K562 (cell line): Measurements from ENCODE around the gene TMEM127. TPM values are rescaled to one million over a fixed set of nuclear protein-coding genes. Genes with fewer than 3 reads are reported as not detected.

Experiments used
- ATAC-seq: fragments of 200-7000 bp; cut with Tn5 transposase; 3 replicates; pipeline ENCODE4 v1.9.1; 2020; ENCODE audit warnings: moderate library complexity
- BruUV-seq: library from RNA; stranded (reverse); fragments of 400-500 nt; replicated peaks from 2 replicates; lab custom pipeline; 2021; lab: Mats Ljungman, UMichigan
- CTCF ChIA-PET: fragments of 300-600 bp; formaldehyde crosslinking; extraction: SDS; loops from one replicate; lab custom pipeline; 2021; ENCODE audit warnings: low intra/inter-chr PET ratio; lab: Yijun Ruan, JAX
- POLR2A ChIA-PET: fragments of 300-600, 350-650 bp; sonication (Branson Sonifier 250); formaldehyde crosslinking; extraction: SDS; loops from one replicate; lab custom pipeline; 2021; ENCODE audit warnings: antibody characterized with exemption, inconsistent platforms; lab: Yijun Ruan, JAX
- DNase-seq, 4 experiments: peaks; one replicate each; pipeline versions ENCODE4 v3.0.0 to v3.0.0-alpha.2; 2011 to 2018; ENCODE audit warnings: low spot score in 3 of 4, mixed read lengths in 3 of 4; ENCODE audit errors: extremely low read depth in 1 of 4
- FAIRE-seq: peaks from 2 replicates; lab custom pipeline; 2011; peaks lifted over from hg19 to GRCh38; lab: Jason Lieb, UNC
- H2AFZ ChIP-seq: 2 replicates; pipeline ENCODE4 v1.6.0; 2011; ENCODE audit warnings: low read depth, low read length, control low read depth, inconsistent platforms
- H3K27ac ChIP-seq: fragments of 200-600 bp; 3 replicates; pipeline ENCODE4 v1.8.0; 2011; ENCODE audit warnings: low read depth, mild to moderate bottlenecking, control low read depth, inconsistent platforms, low read length, moderate library complexity, mixed read lengths; ENCODE audit errors: extremely low read depth
- H3K27me3 ChIP-seq, 2 experiments: fragments of 300-600 bp in 1 of 2; 2 replicates in 1 of 2; 3 replicates in 1 of 2; pipeline versions ENCODE4 v1.6.0 to v1.8.0; 2011; ENCODE audit warnings: inconsistent platforms in 2 of 2, low read length in 2 of 2, mild to moderate bottlenecking in 1 of 2, mixed read lengths in 1 of 2, moderate library complexity in 1 of 2; ENCODE audit not compliant: control insufficient read depth in 2 of 2, insufficient read depth in 2 of 2
- H3K36me3 ChIP-seq: fragments of 300-600 bp; 3 replicates; pipeline ENCODE4 v1.8.0; 2011; ENCODE audit warnings: mild to moderate bottlenecking, low read length, inconsistent platforms; ENCODE audit not compliant: control insufficient read depth, insufficient read depth
- H3K4me1 ChIP-seq, 2 experiments: fragments of 200-600 bp in 1 of 2; replicated peaks in 1 of 2; 2 replicates in 1 of 2; 3 replicates in 1 of 2; pipeline versions ENCODE4 v1.5.1 to v1.8.0; 2011; ENCODE audit warnings: inconsistent platforms in 2 of 2, low read length in 2 of 2, mild to moderate bottlenecking in 1 of 2, mixed read lengths in 1 of 2, moderate library complexity in 1 of 2; ENCODE audit not compliant: control insufficient read depth in 2 of 2, insufficient read depth in 2 of 2
- H3K4me2 ChIP-seq: 2 replicates; pipeline ENCODE4 v1.6.1; 2011; ENCODE audit warnings: low read length, control low read depth, inconsistent platforms, mixed read lengths; ENCODE audit not compliant: insufficient read depth
- H3K4me3 ChIP-seq: fragments of 200-600 bp; sonication (generic), shearing (Covaris generic); 2 replicates; pipeline ENCODE4 v1.5.1; 2016; ENCODE audit warnings: control low read depth, inconsistent platforms
- H3K79me2 ChIP-seq: fragments of 200-600 bp; 3 replicates; pipeline ENCODE4 v1.8.0; 2011; ENCODE audit warnings: low read length, inconsistent platforms; ENCODE audit not compliant: control insufficient read depth, insufficient read depth
- H3K9ac ChIP-seq, 2 experiments: 2 replicates each; pipeline versions ENCODE4 v1.6.0 to v1.6.1; 2011; ENCODE audit warnings: low read depth in 2 of 2, low read length in 2 of 2, control low read depth in 1 of 2, inconsistent platforms in 1 of 2, mild to moderate bottlenecking in 1 of 2, mixed read lengths in 1 of 2; ENCODE audit not compliant: insufficient read depth in 1 of 2
- H3K9me1 ChIP-seq: one replicate; pipeline ENCODE4 v1.6.0; 2011; ENCODE audit warnings: inconsistent platforms, mild to moderate bottlenecking, low read length, moderate library complexity; ENCODE audit not compliant: control insufficient read depth, insufficient read depth
- H3K9me3 ChIP-seq: replicated peaks from 2 replicates; pipeline ENCODE4 v1.5.1; 2011; ENCODE audit warnings: low read depth, low read length, inconsistent platforms; ENCODE audit not compliant: control insufficient read depth, insufficient read depth
- H4K20me1 ChIP-seq: replicated peaks from 2 replicates; pipeline ENCODE4 v1.6.1; 2011; ENCODE audit warnings: low read length, inconsistent platforms, mixed read lengths; ENCODE audit not compliant: control insufficient read depth, insufficient read depth
- DNMT1 ChIP-seq: fragments of 450-650 bp; IDR thresholded peaks from 2 replicates; pipeline ENCODE4 v1.6.1; 2016; ENCODE audit warnings: antibody characterized with exemption, mild to moderate bottlenecking
- MYC ChIP-seq, 2 experiments: fragments of 250-450 bp in 1 of 2; sonication (Bioruptor Pico) in 1 of 2; IDR thresholded peaks; 2 replicates each; pipeline versions ENCODE4 v1.5.1 to v1.6.1; 2012 to 2021; ENCODE audit warnings: low read depth in 2 of 2, borderline replicate concordance in 1 of 2, improper control_type of control experiment in 1 of 2, low read length in 1 of 2, mild to moderate bottlenecking in 1 of 2, moderate library complexity in 1 of 2
- NFIC ChIP-seq: fragments of 450-650 bp; IDR thresholded peaks from 2 replicates; pipeline ENCODE4 v1.6.1; 2017; ENCODE audit warnings: mild to moderate bottlenecking, inconsistent platforms
- RAD21 ChIP-seq, 2 experiments: fragments of 250-450 bp in 1 of 2; fragments of 450-650 bp in 1 of 2; sonication (Bioruptor Pico) in 1 of 2; formaldehyde crosslinking in 1 of 2; IDR thresholded peaks in 1 of 2; conservative IDR thresholded peaks in 1 of 2; 2 replicates each; pipeline versions ENCODE4 v1.4.0 to v1.8.0; 2020 to 2022; ENCODE audit warnings: mild to moderate bottlenecking in 2 of 2, moderate library complexity in 1 of 2
- RB1 ChIP-seq: fragments of 450-650 bp; IDR thresholded peaks from 2 replicates; pipeline ENCODE4 v1.6.1; 2017; ENCODE audit warnings: low read depth, mild to moderate bottlenecking
- RBFOX2 ChIP-seq: fragments of 200-400 bp; formaldehyde crosslinking; IDR thresholded peaks from 2 replicates; pipeline ENCODE4 v1.6.1; 2017; ENCODE audit warnings: low read depth, mild to moderate bottlenecking, low read length, moderate library complexity
- RBM22 ChIP-seq: fragments of 200-400 bp; formaldehyde crosslinking; IDR thresholded peaks from 2 replicates; pipeline ENCODE4 v1.6.1; 2018; ENCODE audit warnings: low read length, low read depth; ENCODE audit not compliant: poor library complexity, severe bottlenecking
- STAT5B ChIP-seq: fragments of 250-450 bp; sonication (Bioruptor Pico); IDR thresholded peaks from 2 replicates; pipeline ENCODE4 v1.8.0; 2021; ENCODE audit warnings: mild to moderate bottlenecking, inconsistent platforms
- TOE1 ChIP-seq, 2 experiments: fragments of 450-650 bp in 1 of 2; sonication (generic) in 1 of 2; formaldehyde crosslinking in 1 of 2; IDR thresholded peaks; 2 replicates each; pipeline versions ENCODE4 v1.7.1 to v1.8.0; 2016 to 2022; ENCODE audit warnings: borderline replicate concordance in 2 of 2, mild to moderate bottlenecking in 2 of 2, antibody characterized with exemption in 1 of 2, inconsistent platforms in 1 of 2, low read depth in 1 of 2, missing genetic modification reagents in 1 of 2, moderate library complexity in 1 of 2
- ZFPM2 ChIP-seq: fragments of 250-450 bp; sonication (Bioruptor Pico); IDR thresholded peaks from 2 replicates; pipeline ENCODE4 v1.5.1; 2022; ENCODE audit warnings: mild to moderate bottlenecking
- ZNF551 ChIP-seq: fragments of 250-450 bp; sonication (Bioruptor Pico); IDR thresholded peaks from 2 replicates; pipeline ENCODE4 v1.5.0; 2021; ENCODE audit warnings: mild to moderate bottlenecking, moderate library complexity
- WGBS: fragments of 100-300 bp; shearing (Covaris generic); methylation state at CpG from one replicate; pipeline ENCODE4 v1.1.6; 2016; ENCODE audit warnings: low coverage, mixed read lengths; ENCODE audit not compliant: insufficient coverage; ENCODE audit errors: missing lambda C conversion rate; 5-methylcytosine and 5-hydroxymethylcytosine counted together
- in situ Hi-C: fragments of 300-500 bp; cut with MboI; formaldehyde crosslinking; loops from 4 replicates; pipeline ENCODE4 v1.15.0; 2018; ENCODE audit warnings: inconsistent platforms, mixed read lengths
- intact Hi-C: fragments of 100-400 bp; cut with micrococcal nuclease; formaldehyde crosslinking; loops from 2 replicates; pipeline ENCODE4 v1.14.2; 2022
- polyA plus RNA-seq, 8 experiments: library from polyadenylated mRNA; depleted of rRNA in 4 of 8; stranded (reverse) in 5 of 8; unstranded in 3 of 8; fragments of >200 nt; fragmentation: Nextera tagmentation in 2 of 8; fragmentation: Illumina TruSeq in 1 of 8; extraction: Ambion mirVana in 2 of 8; extraction: Trizol in 1 of 8; gene quantifications; 2 replicates each; pipeline versions ENCODE4 v1.2.1 to v1.2.3, GENCODE V29; 2011 to 2014; ENCODE audit warnings: inconsistent platforms in 1 of 8, missing spikeins in 1 of 8
- total RNA-seq, 7 experiments: library from RNA; depleted of rRNA in 6 of 7; stranded (reverse); fragments of >200 nt in 6 of 7; fragmentation: Illumina TruSeq in 2 of 7; extraction: Trizol in 2 of 7; gene quantifications; 2 replicates each; pipeline versions ENCODE4 v1.2.1 to v1.2.3, GENCODE V29; 2011 to 2021; ENCODE audit warnings: low replicate concordance in 1 of 7
- TF ChIP-seq, protein P1 (sequence below), 3 experiments: IDR thresholded peaks in 2 of 3; conservative IDR thresholded peaks in 1 of 3; 2 replicates each; pipeline ENCODE4 v1.5.1; 2011 to 2012; ENCODE audit warnings: low read length in 3 of 3, mild to moderate bottlenecking in 3 of 3, control low read depth in 2 of 3, improper control_type of control experiment in 1 of 3, inconsistent platforms in 1 of 3, low read depth in 1 of 3, mixed read lengths in 1 of 3, moderate library complexity in 1 of 3; ENCODE audit not compliant: insufficient read depth in 2 of 3
- TF ChIP-seq, protein P2 (sequence below): conservative IDR thresholded peaks from 2 replicates; pipeline ENCODE4 v1.6.1; 2011; ENCODE audit warnings: low read depth, mild to moderate bottlenecking, low read length; ENCODE audit not compliant: control insufficient read depth

Gene TMEM127
- total and polyA plus RNA-seq, 9 of the 15 experiments (the other 6 are each of a cell fraction or from before 2014, with no cell fraction given): 1.7 to 20.0 (median 9.9) TPM

DNA sequence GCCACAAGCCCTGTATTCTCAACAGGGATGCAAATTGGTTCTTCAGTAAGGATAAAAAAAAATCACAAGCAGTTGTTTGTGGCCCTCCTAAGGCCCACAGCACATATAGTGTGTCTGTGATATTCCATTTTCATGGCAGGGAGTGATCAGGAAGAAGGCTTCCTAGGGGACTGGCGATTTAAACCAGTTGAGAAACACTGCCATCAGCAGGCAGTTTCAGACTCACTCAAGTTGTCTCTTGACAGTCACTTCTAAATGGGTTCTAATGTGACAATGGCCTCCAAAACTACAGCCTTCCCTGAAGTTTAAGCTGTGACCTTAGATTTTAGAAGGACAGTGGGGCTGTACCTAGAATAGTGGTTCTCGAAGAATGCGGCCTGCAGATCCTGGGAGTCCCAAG, 6.2 kb upstream of the TMEM127 start (continued):
- TF ChIP-seq, protein P1, sequence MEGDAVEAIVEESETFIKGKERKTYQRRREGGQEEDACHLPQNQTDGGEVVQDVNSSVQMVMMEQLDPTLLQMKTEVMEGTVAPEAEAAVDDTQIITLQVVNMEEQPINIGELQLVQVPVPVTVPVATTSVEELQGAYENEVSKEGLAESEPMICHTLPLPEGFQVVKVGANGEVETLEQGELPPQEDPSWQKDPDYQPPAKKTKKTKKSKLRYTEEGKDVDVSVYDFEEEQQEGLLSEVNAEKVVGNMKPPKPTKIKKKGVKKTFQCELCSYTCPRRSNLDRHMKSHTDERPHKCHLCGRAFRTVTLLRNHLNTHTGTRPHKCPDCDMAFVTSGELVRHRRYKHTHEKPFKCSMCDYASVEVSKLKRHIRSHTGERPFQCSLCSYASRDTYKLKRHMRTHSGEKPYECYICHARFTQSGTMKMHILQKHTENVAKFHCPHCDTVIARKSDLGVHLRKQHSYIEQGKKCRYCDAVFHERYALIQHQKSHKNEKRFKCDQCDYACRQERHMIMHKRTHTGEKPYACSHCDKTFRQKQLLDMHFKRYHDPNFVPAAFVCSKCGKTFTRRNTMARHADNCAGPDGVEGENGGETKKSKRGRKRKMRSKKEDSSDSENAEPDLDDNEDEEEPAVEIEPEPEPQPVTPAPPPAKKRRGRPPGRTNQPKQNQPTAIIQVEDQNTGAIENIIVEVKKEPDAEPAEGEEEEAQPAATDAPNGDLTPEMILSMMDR (IDR thresholded peaks at IDR 0.05 in 2 of 3, conservative IDR thresholded peaks at IDR 0.05 in 1 of 3; ENCODE audit: insufficient read depth in 2 of 3, low read depth in 1 of 3, low read length in 3 of 3): peak in 1 of 3 experiments; percentile 27; a peak in 1 of 6 replicates
- peak in 1 of 2 experiments; percentile 35; a peak in 2 of 4 replicates for TF ChIP-seq RAD21 (CRISPR knock-in tag; conservative IDR thresholded peaks at IDR 0.05 in 1 of 2, IDR thresholded peaks at IDR 0.05 in 1 of 2)

DNA sequence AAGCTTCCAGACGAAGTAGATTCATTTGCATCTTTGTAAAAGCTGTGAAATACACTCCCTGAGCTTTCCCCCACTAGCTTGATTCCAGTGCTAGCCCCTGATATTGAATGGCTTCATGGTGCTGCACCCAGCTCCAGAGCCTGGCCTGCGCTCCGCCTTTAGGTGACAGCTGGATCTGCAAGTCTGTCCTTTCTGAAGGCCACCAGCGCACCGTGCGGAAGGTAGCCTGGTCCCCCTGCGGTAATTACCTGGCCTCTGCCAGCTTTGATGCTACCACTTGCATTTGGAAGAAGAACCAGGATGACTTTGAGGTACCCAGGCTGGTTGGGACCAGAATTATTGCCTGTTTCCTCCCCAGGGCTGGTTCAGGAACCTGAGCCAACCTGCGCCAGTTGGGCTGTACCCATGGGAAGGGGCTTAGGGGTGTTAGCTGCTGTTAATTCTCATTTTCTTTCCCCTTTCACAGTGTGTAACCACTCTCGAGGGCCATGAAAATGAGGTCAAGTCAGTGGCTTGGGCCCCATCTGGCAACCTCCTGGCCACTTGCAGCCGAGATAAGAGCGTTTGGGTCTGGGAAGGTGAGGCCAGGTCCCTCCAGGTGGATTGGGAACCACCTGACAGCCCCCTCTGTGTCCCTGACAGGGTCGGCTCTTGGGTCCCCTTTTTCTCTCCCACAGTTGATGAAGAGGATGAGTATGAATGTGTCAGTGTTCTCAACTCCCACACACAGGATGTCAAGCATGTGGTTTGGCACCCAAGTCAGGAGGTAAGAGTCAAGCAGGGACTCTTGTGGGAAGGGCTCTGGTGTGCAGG, 1.6 kb upstream of the TMEM127 start:
- FAIRE-seq (no peak), DNase-seq (peak; percentile 46 to 71 (median 50)), ATAC-seq (peak; percentile 36)
- H3K27ac ChIP-seq: no peak overlapping the region; the same call in 2 of the 3 replicates
- in situ Hi-C loops: no loop called here
- POLR2A ChIA-PET: interaction anchor here (0.6 to 1.3 kb wide), 5 partner anchors 8 to 269 kb away, joined by 3 to 4 read pairs (median 3); partner anchors contain the start of gene SNRNP200
- H3K9me1 ChIP-seq: no peaks in the 10 kb centered on the region
- H3K4me3 ChIP-seq: peak overlapping the region; percentile 84
- H3K9ac ChIP-seq: peak overlapping the region; percentile 89 to 99; a peak in 3 of 4 replicates
- BruUV-seq: no TSS peak
- peaks cover 48% of the 10 kb centered on the region for H3K79me2 ChIP-seq
- intact Hi-C loops: loop anchor here (2.0 to 10.0 kb wide), 2 partner anchors 93 to 237 kb away; partner anchors contain the start of gene NEURL3
- no peaks in the 10 kb centered on the region for H3K27me3 ChIP-seq
- peaks cover 18 to 25% of the 10 kb centered on the region in 2 experiments; a peak in 4 of 5 replicates for H3K4me1 ChIP-seq
- no peaks in the 10 kb centered on the region for H3K9me3 ChIP-seq
- H3K4me2 ChIP-seq: peak overlapping the region; percentile 99
- 69% methylated on average over 11 of the region's 12 CpGs for whole genome bisulfite sequencing
- no peak overlapping the region for H2AFZ ChIP-seq
- CTCF ChIA-PET: interaction anchor here (1.1 kb wide), 2 partner anchors 127 to 130 kb away, joined by 3 read pairs; no protein-coding TSS in a partner anchor
- 0 out of 2 replicates have a peak, but pooled peaks cover 13% of the 10 kb centered on the region for H4K20me1 ChIP-seq
- H3K36me3 ChIP-seq: peaks cover 59% of the 10 kb centered on the region
- TF ChIP-seq RBM22 (no peak), TOE1 (IDR thresholded peaks at IDR 0.05; ENCODE audit: borderline replicate concordance) (no peak), TOE1 (CRISPR knock-in tag; IDR thresholded peaks at IDR 0.05; ENCODE audit: borderline replicate concordance, low read depth) (0 out of 2 replicates have a peak, but pooled peaks have one; percentile 55), STAT5B (CRISPR knock-in tag) (no peak), ZNF551 (no peak), DNMT1 (no peak), MYC (IDR thresholded peaks at IDR 0.05; ENCODE audit: low read depth, low read length) (no peak), MYC (CRISPR knock-in tag; IDR thresholded peaks at IDR 0.05; ENCODE audit: borderline replicate concordance, low read depth) (no peak), ZFPM2 (CRISPR knock-in tag) (no peak), RBFOX2 (no peak), NFIC (no peak), RB1 (no peak)
- TF ChIP-seq, protein P2, sequence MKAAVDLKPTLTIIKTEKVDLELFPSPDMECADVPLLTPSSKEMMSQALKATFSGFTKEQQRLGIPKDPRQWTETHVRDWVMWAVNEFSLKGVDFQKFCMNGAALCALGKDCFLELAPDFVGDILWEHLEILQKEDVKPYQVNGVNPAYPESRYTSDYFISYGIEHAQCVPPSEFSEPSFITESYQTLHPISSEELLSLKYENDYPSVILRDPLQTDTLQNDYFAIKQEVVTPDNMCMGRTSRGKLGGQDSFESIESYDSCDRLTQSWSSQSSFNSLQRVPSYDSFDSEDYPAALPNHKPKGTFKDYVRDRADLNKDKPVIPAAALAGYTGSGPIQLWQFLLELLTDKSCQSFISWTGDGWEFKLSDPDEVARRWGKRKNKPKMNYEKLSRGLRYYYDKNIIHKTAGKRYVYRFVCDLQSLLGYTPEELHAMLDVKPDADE: 0 out of 2 replicates have a peak, but pooled peaks have one; percentile 37
